Type B pancreatic cell (in vitro differentiated cells): Measurements from ENCODE around the gene NUP210. TPM values are rescaled to one million over a fixed set of nuclear protein-coding genes. Genes with fewer than 3 reads are reported as not detected.

Experiments used
- DNase-seq: peaks from one replicate; pipeline ENCODE4 v3.0.0; 2021; ENCODE audit warnings: mixed read lengths; ENCODE audit not compliant: unreplicated experiment; ENCODE audit errors: extremely low spot score
- H3K27ac Mint-ChIP-seq: 2 replicates; pipeline ENCODE4 v1.8.0; 2021; ENCODE audit warnings: mild to moderate bottlenecking, mixed read lengths
- H3K27me3 Mint-ChIP-seq: 2 replicates; pipeline ENCODE4 v1.8.0; 2021; ENCODE audit warnings: mixed read lengths
- H3K36me3 Mint-ChIP-seq: 2 replicates; pipeline ENCODE4 v1.8.0; 2021; ENCODE audit warnings: mixed read lengths
- H3K4me1 Mint-ChIP-seq: one replicate; pipeline ENCODE4 v1.8.0; 2021; ENCODE audit warnings: mixed read lengths; ENCODE audit not compliant: unreplicated experiment
- H3K4me3 Mint-ChIP-seq: 2 replicates; pipeline ENCODE4 v1.8.0; 2021; ENCODE audit warnings: mild to moderate bottlenecking, mixed read lengths
- H3K9me3 Mint-ChIP-seq: 2 replicates; pipeline ENCODE4 v1.8.0; 2021; ENCODE audit warnings: mixed read lengths
- total RNA-seq: library from RNA; stranded (reverse); gene quantifications from 2 replicates; pipeline ENCODE4 v1.2.1, GENCODE V29; 2021; ENCODE audit warnings: low replicate concordance
- TF ChIP-seq, protein P1 (sequence below): fragments of 200-600 bp; sonication (generic); conservative IDR thresholded peaks from 2 replicates; pipeline ENCODE4 v1.5.0; 2021; ENCODE audit warnings: antibody characterized with exemption, mild to moderate bottlenecking

The NUP210 gene
- total RNA-seq, 1 donor from 2014 or later, result 26.5 TPM

DNA sequence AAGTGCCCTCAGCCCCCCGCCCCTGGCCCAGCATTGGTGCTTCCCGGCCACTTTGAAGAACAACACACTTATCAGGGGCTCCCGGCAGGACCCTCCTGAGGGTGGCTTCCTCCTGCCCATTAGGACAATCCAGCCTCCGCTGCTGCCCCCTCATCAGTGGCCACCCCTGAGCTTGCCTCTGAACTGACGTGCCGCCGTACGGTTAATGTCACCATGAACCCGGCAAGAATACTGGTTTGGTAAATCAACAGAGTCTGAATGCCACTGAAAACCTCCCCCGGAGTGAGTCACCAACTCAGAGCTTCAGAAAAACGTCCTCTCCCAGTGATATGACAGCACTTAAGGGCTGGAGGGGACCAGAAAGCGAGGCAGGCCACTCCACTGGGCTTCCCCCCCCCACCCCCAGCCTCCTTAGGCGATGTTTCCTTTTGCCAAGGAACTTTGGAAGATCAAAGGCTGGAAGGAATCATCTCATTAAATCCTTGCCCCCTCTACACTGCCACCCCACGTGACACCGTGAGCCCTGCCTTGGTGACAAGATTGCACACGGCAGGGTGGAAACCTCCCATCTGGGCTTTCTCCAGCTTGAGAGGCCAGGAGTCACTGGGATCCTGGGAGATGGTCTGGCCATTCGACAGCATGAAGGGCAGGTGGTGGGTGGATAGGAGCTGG lies 142.1 kb downstream of the NUP210 start:
- Mint-ChIP-seq H3K27me3 (peaks cover 26% of the 10 kb centered on the region), H3K36me3 (no peaks in the 10 kb centered on the region), H3K4me1 (peaks cover 13% of the 10 kb centered on the region), H3K4me3 (no peak overlapping the region), H3K27ac (no peak overlapping the region), H3K9me3 (no peaks in the 10 kb centered on the region)
- DNase-seq, result no peak
- TF ChIP-seq, protein P1, sequence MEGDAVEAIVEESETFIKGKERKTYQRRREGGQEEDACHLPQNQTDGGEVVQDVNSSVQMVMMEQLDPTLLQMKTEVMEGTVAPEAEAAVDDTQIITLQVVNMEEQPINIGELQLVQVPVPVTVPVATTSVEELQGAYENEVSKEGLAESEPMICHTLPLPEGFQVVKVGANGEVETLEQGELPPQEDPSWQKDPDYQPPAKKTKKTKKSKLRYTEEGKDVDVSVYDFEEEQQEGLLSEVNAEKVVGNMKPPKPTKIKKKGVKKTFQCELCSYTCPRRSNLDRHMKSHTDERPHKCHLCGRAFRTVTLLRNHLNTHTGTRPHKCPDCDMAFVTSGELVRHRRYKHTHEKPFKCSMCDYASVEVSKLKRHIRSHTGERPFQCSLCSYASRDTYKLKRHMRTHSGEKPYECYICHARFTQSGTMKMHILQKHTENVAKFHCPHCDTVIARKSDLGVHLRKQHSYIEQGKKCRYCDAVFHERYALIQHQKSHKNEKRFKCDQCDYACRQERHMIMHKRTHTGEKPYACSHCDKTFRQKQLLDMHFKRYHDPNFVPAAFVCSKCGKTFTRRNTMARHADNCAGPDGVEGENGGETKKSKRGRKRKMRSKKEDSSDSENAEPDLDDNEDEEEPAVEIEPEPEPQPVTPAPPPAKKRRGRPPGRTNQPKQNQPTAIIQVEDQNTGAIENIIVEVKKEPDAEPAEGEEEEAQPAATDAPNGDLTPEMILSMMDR, result no peak

DNA sequence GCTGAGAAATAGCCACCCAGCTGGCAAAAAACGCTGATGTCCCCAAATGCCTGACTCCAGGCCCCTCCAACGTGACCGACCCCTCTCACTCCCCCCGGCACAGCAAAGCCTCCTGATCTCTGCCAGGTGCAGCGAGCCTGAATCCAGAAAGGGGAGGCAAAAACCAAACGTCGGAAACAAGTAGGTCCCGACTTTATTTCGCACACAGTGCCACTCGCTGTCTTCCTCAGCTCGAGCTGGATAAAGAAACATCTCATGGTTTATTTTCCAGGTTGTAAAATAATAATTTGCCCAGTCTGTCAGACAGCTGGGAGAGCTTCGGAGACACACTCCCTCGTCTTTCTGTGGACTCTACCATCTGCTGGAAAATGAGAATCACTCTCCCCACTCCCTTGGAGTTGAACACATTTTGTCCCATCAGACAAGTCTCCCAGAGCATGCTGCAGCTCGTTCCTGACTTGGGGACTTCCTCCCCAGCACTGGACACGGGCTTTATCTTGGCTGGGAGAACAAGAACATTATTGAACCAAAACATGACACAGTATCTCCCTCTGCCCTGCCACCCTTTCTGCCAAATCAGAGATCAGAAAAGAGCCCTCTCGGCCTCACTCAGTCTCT lies 142.8 kb downstream of the NUP210 start:
- DNase-seq, result no peak
- TF ChIP-seq, protein P1, result no peak
- Mint-ChIP-seq H3K4me1 (peaks cover 13% of the 10 kb centered on the region), H3K27me3 (peaks cover 26% of the 10 kb centered on the region), H3K27ac (no peak overlapping the region), H3K36me3 (no peaks in the 10 kb centered on the region), H3K9me3 (no peaks in the 10 kb centered on the region), H3K4me3 (no peak overlapping the region)

DNA sequence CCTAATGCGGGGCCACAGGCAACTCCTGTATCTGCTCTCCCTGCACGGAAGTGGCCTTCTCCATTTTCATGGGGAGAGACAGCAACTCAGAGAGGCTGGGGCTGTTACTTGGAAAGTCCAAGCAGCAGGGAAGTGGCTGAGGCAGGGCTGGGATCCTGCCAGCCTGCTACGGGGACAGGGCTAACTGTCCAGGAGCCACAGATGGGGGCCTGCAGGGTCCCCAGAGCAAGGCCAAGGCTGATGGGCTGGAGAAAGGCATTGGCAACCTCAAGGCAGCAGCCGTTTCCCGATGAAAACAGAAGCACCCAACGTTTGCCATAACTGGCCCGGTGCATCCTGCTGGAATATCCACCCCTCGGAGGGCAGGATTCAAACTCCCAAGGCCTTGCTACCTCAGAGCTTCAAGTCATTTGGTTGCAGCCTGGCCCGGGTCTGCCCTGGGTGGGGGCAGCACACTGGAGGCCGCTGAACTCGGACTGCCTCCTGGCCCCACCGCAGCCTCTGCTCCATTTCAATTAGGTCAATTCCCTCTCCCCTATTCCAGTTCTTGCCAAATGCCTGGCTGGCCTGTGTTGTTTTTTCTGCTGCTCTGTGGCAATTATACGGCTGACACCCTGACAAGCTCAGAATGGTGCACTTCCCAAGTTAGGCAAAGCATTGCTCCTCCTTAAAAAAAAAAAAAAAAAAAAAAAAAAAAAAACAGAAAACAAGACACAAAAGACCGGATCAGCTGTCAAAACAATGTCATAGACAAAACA lies 143.5 kb downstream of the NUP210 start:
- Mint-ChIP-seq H3K4me3 (no peak overlapping the region), H3K27ac (no peak overlapping the region), H3K27me3 (peaks cover 27% of the 10 kb centered on the region), H3K4me1 (peaks cover 11% of the 10 kb centered on the region), H3K36me3 (no peaks in the 10 kb centered on the region), H3K9me3 (no peaks in the 10 kb centered on the region)
- TF ChIP-seq, protein P1, result no peak
- DNase-seq, result no peak

DNA sequence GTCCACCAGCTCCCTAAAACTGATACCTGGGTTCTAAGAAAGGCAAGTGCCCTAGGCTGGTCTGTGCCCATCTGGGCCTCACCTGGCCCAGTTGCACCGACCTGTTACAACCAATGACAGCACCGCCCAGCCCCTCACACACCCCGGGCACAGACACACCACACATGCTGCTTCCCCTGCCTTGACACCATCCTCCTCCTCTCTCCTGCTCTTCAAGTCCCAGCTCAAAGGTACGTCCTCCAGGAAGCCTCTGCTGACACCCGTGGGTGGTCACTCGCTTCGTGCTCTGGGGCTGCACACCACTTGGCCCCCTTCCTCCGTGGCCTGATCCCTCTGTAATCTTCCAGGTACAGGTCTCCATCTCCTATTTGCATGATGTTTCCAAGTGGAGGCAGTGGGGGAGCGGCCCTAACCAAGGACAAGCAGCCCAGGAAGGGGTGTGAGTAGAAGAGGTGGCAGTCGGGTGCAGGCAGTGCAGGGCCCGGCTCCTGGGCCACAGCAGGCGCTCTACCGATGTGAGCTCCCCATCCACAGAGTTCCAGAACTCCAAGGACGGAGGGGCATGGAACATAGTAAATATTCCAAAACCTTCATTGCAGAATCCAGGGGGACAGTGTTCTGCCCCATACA lies 144.6 kb downstream of the NUP210 start:
- peaks cover 24% of the 10 kb centered on the region for H3K27me3 Mint-ChIP-seq
- DNase-seq, result no peak
- H3K4me1 Mint-ChIP-seq, result peaks cover 8% of the 10 kb centered on the region
- no peaks in the 10 kb centered on the region for H3K36me3 Mint-ChIP-seq
- H3K4me3 Mint-ChIP-seq, result no peak overlapping the region
- no peak overlapping the region for H3K27ac Mint-ChIP-seq
- TF ChIP-seq, protein P1, result no peak
- no peaks in the 10 kb centered on the region for H3K9me3 Mint-ChIP-seq

DNA sequence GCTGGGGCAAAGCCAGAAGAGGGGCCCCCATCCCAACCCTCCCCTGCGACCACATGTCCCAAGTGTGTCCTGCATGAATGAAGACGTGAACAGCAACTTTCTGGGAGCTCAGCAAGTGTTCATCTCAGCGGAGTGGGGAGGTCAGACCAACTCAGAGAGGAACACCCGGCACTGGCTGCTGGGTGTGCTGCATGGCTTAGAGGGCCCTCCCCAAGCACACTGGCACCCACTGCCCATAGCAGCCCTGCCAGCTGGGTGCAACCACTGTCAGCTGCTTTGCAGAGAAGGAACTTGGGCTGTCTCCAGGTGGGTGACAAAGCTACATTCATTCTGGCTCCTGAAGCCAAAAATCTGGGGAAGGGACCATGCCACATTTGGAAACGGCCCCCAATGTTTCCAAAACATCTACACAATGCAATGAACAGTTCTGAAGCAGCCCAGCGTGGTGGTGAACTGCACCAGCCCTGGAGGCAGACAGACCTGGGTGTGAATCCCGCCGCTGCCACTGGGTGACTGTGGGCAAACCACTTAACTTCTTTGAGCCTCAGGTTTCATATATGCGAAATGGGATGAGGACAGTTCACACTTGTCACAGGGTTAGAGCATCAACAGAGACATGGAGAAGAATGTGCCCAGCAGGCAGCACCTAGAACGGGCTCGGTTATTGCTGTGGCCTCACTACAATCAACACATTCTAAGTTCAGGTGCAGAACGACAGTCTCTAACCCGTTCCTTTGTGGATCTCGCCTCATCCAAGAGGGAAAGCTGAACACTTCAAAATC lies 145.4 kb downstream of the NUP210 start:
- Mint-ChIP-seq H3K36me3 (no peaks in the 10 kb centered on the region), H3K4me1 (peaks cover 8% of the 10 kb centered on the region), H3K9me3 (no peaks in the 10 kb centered on the region), H3K4me3 (no peak overlapping the region), H3K27me3 (peaks cover 18% of the 10 kb centered on the region), H3K27ac (no peak overlapping the region)
- no peak for DNase-seq
- TF ChIP-seq, protein P1, result no peak
